Measurements from ENCODE around the gene MXRA7. TPM values are rescaled to one million over a fixed set of nuclear protein-coding genes. Genes with fewer than 3 reads are reported as not detected.
A peak's percentile ranks its signal among the peaks of the same experiment; 100 is the strongest.

Gene MXRA7
- total RNA-seq, 4 donors from 2014 or later, result 362 to 576 (median 421) TPM

DNA sequence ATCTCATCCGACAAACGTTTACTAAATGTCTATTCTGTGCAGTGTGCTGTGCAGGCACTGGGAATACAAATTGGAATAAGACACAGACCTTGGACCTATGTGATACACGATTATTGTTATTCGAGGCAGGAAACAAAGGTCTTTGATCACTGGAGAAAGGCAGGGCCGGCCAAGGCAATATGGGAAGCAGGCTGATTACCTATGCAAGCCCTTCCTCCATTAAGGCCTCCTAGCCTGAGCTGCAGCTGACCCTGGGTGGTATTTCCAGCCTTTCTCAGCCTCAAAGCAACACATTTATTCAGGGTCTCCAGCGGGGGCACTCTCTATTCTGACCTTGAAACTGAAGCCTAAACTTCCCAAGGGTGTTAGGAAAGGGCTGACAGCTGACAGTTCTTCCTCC is 80.6 kb downstream of the MXRA7 start:
- Histone ChIP-seq H3K4me3 (replicated peaks in 1 of 3) (no peak overlapping the region), H3K9me3 (no peaks in the 10 kb centered on the region), H3K27me3 (no peaks in the 10 kb centered on the region), H3K27ac (no peak overlapping the region), H3K4me1 (peaks cover 0 to 11% of the 10 kb centered on the region in 2 donors), H3K36me3 (no peaks in the 10 kb centered on the region)
- TF ChIP-seq, protein P1, sequence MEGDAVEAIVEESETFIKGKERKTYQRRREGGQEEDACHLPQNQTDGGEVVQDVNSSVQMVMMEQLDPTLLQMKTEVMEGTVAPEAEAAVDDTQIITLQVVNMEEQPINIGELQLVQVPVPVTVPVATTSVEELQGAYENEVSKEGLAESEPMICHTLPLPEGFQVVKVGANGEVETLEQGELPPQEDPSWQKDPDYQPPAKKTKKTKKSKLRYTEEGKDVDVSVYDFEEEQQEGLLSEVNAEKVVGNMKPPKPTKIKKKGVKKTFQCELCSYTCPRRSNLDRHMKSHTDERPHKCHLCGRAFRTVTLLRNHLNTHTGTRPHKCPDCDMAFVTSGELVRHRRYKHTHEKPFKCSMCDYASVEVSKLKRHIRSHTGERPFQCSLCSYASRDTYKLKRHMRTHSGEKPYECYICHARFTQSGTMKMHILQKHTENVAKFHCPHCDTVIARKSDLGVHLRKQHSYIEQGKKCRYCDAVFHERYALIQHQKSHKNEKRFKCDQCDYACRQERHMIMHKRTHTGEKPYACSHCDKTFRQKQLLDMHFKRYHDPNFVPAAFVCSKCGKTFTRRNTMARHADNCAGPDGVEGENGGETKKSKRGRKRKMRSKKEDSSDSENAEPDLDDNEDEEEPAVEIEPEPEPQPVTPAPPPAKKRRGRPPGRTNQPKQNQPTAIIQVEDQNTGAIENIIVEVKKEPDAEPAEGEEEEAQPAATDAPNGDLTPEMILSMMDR (IDR thresholded peaks at IDR 0.05), result no peak
- TF ChIP-seq POLR2A (IDR thresholded peaks at IDR 0.05), result no peak
- intact Hi-C loops (cut with DNase I), result no loop called here
- 74 to 78% methylated on average over 6 of the region's 6 CpGs for WGBS, 2 donors
- no peak for DNase-seq

MicroRNAs within 50 kb of the gene (microRNA counts, 767-probe panel; counts per million panel counts)
- 0 counts per million in 2 donors for microRNA hsa-miR-636

Small RNA genes lying within 50 kb of the gene (microRNA-seq; reads per million reads assigned to microRNA genes)
- gene MIR636, result not detected

Small RNA genes lying within 50 kb of the gene (small RNA-seq; reads per million reads assigned to genes)
- gene AC005837.3 (not detected), gene RF02271 (not detected), gene RNU6-227P (not detected), gene RNU6-97P (not detected), gene RNY4P36 (1.1 reads per million, percentile 21 among the genes with 10 or more reads in this experiment)

Other genes starting within 250 kb of the MXRA7 start
- gene AANAT, start 243.4 kb downstream of the MXRA7 start, total RNA-seq, result under 1 TPM in 1 of 4 donors, not detected in 3; 0.81 TPM
- gene RHBDF2, start 209.5 kb downstream of the MXRA7 start, total RNA-seq, result 10 to 100 TPM; 16.4 to 31.1 (median 22.1) TPM
- gene CYGB, start 173.3 kb downstream of the MXRA7 start, total RNA-seq, result 10 to 100 TPM; 14.7 to 32.3 (median 25.6) TPM
- 1 to 10 TPM; 1.5 to 8.3 (median 4.2) TPM for gene PRCD, start 170.9 kb downstream of the MXRA7 start, total RNA-seq
- 10 to 100 TPM; 32.7 to 65.4 (median 42.6) TPM for gene ST6GALNAC2, start 125.1 kb downstream of the MXRA7 start, total RNA-seq
- 1 to 10 TPM in 2 of 4 donors, under 1 TPM in 2; 0.29 to 7.0 (median 1.1) TPM for gene ST6GALNAC1, start 67.2 kb downstream of the MXRA7 start, total RNA-seq
- 10 to 100 TPM; 12.2 to 24.2 (median 20.7) TPM for gene JMJD6, start 15.6 kb upstream of the MXRA7 start, total RNA-seq
- 10 to 100 TPM; 33.6 to 58.3 (median 51.3) TPM for gene METTL23, start 15.9 kb upstream of the MXRA7 start, total RNA-seq
- 100 to 1,000 TPM; 269 to 614 (median 400) TPM for gene SRSF2, start 26.4 kb upstream of the MXRA7 start, total RNA-seq
- gene MFSD11, start 27.2 kb upstream of the MXRA7 start, total RNA-seq, result 10 to 100 TPM; 34.1 to 53.3 (median 44.3) TPM
- 1 to 10 TPM in 1 of 4 donors, under 1 TPM in 2, not detected in 1; 0.22 to 7.4 (median 0.73) TPM for gene MGAT5B, start 157.4 kb upstream of the MXRA7 start, total RNA-seq